Activated naive CD4-positive, alpha-beta T cell treated with anti-CD3 and anti-CD28 coated beads for 36 hours (primary cell): ENCODE data around the gene ELMO2. TPM values are rescaled to one million over a fixed set of nuclear protein-coding genes. Genes with fewer than 3 reads are reported as not detected.

ENCODE experiments used
- CTCF ChIA-PET: fragments of 350-600 bp; sonication (Branson Sonifier 250); formaldehyde crosslinking; loops from one replicate; lab custom pipeline; 2021; ENCODE audit warnings: antibody characterized with exemption; lab: Charles Lee
- DNase-seq: peaks from one replicate; pipeline ENCODE4 v3.0.0-alpha.2; 2020
- H3K27ac Mint-ChIP-seq: one replicate; pipeline ENCODE4 v1.8.0; 2021; ENCODE audit warnings: mild to moderate bottlenecking, mixed read lengths
- H3K27me3 Mint-ChIP-seq: one replicate; pipeline ENCODE4 v1.8.0; 2021; ENCODE audit warnings: low read depth, mixed read lengths
- H3K36me3 Mint-ChIP-seq: one replicate; pipeline ENCODE4 v1.8.0; 2021; ENCODE audit warnings: low read depth, mixed read lengths
- H3K4me1 Mint-ChIP-seq: one replicate; pipeline ENCODE4 v1.8.0; 2021; ENCODE audit warnings: low read depth, mixed read lengths
- H3K4me3 Mint-ChIP-seq: one replicate; pipeline ENCODE4 v1.8.0; 2021; ENCODE audit warnings: mild to moderate bottlenecking, moderate library complexity, mixed read lengths
- H3K9me3 Mint-ChIP-seq: one replicate; pipeline ENCODE4 v1.8.0; 2021; ENCODE audit warnings: mixed read lengths
- intact Hi-C: fragments of 100-400 bp; cut with micrococcal nuclease; formaldehyde crosslinking; loops from one replicate; pipeline ENCODE4 v1.15.1; 2023
- total RNA-seq, 2 experiments: library from RNA; stranded (reverse); gene quantifications; one replicate each; pipeline ENCODE4 v1.2.3, GENCODE V29; 2021

ELMO2 gene
- total RNA-seq, 2 experiments from 2014 or later: 76.8 to 81.0 TPM

DNA sequence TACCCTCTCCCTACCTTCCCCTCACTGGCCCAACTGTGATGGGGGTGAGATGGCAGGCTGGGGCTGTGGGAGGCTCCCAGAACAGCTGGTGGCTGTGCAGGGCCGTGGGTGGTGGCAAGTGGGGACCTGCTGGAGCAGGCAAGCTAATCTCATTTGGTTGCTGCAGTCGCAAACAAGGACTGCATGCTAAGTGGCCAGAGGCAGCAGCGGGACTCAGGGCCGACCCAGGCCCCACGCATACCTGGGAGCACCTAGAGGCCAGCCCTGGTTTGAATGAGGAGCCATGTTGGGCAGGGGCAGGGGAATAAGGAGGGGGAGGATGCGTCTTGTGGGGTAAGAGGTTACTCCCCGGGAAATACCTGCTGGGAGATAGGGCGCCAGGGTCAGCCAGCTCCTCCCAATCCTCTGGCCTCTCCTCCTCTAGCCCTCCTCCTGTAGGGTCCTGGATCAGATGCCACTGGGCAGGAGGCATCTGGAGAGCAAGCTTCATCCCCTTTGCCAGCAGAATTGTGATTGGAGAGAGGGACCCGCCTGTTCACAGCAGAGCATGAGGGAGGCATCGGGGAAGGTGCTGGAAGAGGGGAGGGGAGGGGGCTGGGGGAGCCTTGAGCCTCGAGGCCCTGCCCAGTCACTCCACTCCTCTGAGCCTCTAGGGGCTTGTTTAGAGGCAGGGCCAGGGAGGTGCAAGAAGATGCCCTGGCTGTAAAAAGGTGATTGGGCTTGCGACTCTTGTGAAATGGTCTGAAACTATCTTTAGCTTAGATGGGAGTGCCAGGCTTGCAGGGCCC lies 73.8 kb downstream of the ELMO2 start:
- intact Hi-C loops: no loop called here
- no peak for DNase-seq
- no peak overlapping the region for H3K27ac Mint-ChIP-seq
- H3K4me3 Mint-ChIP-seq: no peak overlapping the region
- no peaks in the 10 kb centered on the region for H3K36me3 Mint-ChIP-seq
- no peaks in the 10 kb centered on the region for H3K4me1 Mint-ChIP-seq
- CTCF ChIA-PET: interaction anchor here (1.5 to 1.6 kb wide), 2 partner anchors 10 to 16 kb away, joined by 4 to 8 read pairs; no protein-coding TSS in a partner anchor
- no peaks in the 10 kb centered on the region for H3K9me3 Mint-ChIP-seq
- H3K27me3 Mint-ChIP-seq: peaks cover 13% of the 10 kb centered on the region

DNA sequence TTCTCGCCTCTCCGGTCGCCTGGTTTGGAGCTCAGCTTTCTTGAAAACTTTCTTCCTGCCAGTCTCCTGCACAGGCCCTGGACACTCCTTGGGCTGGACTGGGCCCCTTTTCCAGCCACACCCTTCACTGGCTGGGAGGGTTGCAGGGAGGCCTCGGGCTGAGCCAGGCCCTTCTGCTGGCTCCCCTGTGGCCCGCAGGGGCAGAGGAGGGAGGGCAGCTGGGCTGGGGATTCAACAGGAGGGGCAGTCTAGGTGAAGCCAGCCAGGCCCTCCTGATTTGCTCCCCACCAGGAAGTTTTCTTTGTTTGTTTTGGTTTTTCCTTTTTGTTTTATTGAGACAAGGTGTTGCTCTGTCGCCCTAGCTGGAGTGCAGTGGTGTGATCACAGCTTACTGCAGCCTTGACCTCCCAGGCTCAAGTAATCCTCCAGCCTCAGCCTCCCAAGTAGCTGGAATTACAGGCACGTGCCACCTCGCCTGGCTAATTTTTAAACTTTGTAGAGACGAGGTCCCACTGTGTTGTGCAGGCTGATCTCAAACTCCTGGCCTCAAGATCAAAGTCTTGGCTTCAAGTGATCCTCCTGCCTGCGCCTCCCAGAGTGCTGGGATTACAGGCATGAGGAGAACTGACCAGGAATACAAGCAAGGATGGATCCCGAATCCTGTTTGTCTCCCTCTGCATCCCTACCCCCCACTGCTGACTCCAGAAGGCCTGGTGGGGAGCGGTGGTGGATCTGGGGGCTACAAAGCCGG lies 74.6 kb downstream of the ELMO2 start:
- no peak overlapping the region for H3K27ac Mint-ChIP-seq
- no peak overlapping the region for H3K4me3 Mint-ChIP-seq
- CTCF ChIA-PET: interaction anchor here (1.5 kb wide), 1 partner anchor 17 kb away, joined by 4 read pairs; no protein-coding TSS in a partner anchor

DNA sequence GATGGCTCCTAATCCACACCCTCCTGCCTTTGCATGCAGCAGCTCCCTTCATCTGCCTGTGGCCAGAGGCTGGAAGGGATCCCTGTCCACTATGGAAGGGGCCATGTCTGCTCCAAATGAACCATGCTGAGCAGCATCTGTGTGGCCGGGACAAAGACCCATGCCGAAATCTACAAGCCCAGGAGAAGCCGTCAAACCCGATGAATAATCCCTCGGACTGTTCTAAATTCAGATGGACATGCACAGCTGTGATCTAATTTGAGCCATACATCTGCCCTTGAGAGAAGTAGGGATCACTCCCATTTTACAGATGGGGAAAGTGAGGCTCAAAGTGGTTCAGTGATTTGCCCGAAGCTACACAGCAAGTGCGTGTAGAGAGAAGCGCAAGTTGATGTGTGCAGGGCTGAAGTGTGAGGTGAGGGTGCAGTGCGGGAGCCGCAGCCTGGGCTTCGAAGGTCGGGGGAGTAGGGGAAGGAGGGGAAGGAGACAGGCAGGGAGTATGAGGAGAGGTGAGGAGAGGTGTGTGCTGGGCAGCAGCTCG lies 75.5 kb downstream of the ELMO2 start:
- intact Hi-C loops: no loop called here
- no peak for DNase-seq
- CTCF ChIA-PET: interaction anchor here (0.6 kb wide), 1 partner anchor 20 kb away, joined by 3 read pairs; no protein-coding TSS in a partner anchor
- Mint-ChIP-seq H3K4me1 (no peaks in the 10 kb centered on the region), H3K27me3 (peaks cover 13% of the 10 kb centered on the region), H3K9me3 (no peaks in the 10 kb centered on the region), H3K4me3 (no peak overlapping the region), H3K36me3 (no peaks in the 10 kb centered on the region), H3K27ac (no peak overlapping the region)

More for the DNA sequence above, 74.6 kb downstream of the ELMO2 start:
- peaks cover 13% of the 10 kb centered on the region for H3K27me3 Mint-ChIP-seq
- H3K36me3 Mint-ChIP-seq: no peaks in the 10 kb centered on the region
- H3K9me3 Mint-ChIP-seq: no peaks in the 10 kb centered on the region
- intact Hi-C loops: no loop called here
- no peak for DNase-seq
- no peaks in the 10 kb centered on the region for H3K4me1 Mint-ChIP-seq

GRCh38 chr20:46330072-46330763 lies 76.2 kb downstream of the ELMO2 start:
- Mint-ChIP-seq H3K9me3 (no peaks in the 10 kb centered on the region), H3K4me3 (no peak overlapping the region), H3K27ac (no peak overlapping the region), H3K4me1 (no peaks in the 10 kb centered on the region), H3K36me3 (no peaks in the 10 kb centered on the region), H3K27me3 (peaks cover 10% of the 10 kb centered on the region)
- CTCF ChIA-PET: interaction anchor here (0.6 kb wide), 1 partner anchor 19 kb away, joined by 3 read pairs; no protein-coding TSS in a partner anchor
- intact Hi-C loops: no loop called here
- DNase-seq: no peak

DNA sequence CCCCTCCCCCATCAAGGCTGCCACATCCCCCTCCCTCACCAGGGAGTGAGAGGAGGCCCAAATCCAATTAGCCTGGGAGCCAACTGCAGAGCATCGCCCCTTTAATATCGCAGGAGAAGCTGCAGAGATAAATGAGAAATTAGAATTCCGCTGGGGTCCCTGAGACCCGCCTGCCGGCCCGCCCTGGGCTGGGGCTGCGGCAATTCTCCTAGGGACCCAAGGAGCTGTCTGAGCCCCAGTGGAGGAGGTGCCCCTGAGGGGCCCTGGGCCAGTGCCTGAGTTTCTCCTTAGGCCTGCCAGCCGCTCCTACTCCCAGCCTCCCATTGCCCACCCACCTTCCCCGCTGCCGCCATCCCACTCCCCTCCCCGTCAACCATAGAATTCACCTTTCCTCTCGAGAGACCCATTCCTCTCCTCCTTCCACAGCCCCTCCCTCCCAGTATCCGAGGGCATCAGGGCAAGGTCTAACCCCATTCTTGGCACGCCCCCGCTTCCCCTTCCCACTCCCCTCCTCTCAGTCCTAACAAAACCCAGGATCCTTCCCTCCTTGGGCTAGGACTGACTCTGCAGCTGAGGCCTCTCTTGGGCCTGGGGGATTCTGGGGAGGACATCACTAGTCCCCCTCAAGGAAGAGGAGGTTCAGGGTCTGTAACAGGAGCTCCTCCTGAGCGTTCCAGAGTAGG lies 78.1 kb downstream of the ELMO2 start:
- Mint-ChIP-seq H3K9me3 (no peaks in the 10 kb centered on the region), H3K4me1 (no peaks in the 10 kb centered on the region), H3K27ac (no peak overlapping the region), H3K36me3 (no peaks in the 10 kb centered on the region), H3K4me3 (no peak overlapping the region), H3K27me3 (peaks cover 8% of the 10 kb centered on the region)
- intact Hi-C loops: no loop called here
- CTCF ChIA-PET: interaction anchor here (0.6 kb wide), 1 partner anchor 343 kb away, joined by 3 read pairs; no protein-coding TSS in a partner anchor
- no peak for DNase-seq

DNA sequence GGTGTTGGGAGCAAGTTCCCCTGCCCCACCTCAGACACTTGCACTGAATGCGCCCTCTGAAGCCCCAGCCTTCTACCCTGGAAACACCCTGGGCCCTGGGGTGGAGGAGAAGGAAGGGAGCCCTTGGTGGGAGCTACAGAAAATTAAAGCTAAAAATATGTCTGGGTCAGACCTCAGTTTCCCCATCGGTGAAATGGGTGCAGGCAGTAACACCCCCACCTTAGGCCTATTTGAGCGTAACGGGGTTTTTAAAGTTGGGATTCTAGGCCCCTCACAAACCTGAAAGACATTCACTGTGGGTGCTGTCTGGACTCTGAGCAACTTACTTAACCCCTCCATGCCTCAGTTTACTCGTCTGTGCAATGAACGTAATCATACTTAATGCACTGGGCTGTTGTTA lies 78.9 kb downstream of the ELMO2 start:
- no peaks in the 10 kb centered on the region for H3K9me3 Mint-ChIP-seq
- peaks cover 10% of the 10 kb centered on the region for H3K27me3 Mint-ChIP-seq
- H3K4me3 Mint-ChIP-seq: no peak overlapping the region
- no peaks in the 10 kb centered on the region for H3K4me1 Mint-ChIP-seq
- intact Hi-C loops: no loop called here
- CTCF ChIA-PET: interaction anchor here (2.5 kb wide), 1 partner anchor 21 kb away, joined by 10 read pairs; no protein-coding TSS in a partner anchor
- H3K27ac Mint-ChIP-seq: no peak overlapping the region
- no peak for DNase-seq
- no peaks in the 10 kb centered on the region for H3K36me3 Mint-ChIP-seq

DNA sequence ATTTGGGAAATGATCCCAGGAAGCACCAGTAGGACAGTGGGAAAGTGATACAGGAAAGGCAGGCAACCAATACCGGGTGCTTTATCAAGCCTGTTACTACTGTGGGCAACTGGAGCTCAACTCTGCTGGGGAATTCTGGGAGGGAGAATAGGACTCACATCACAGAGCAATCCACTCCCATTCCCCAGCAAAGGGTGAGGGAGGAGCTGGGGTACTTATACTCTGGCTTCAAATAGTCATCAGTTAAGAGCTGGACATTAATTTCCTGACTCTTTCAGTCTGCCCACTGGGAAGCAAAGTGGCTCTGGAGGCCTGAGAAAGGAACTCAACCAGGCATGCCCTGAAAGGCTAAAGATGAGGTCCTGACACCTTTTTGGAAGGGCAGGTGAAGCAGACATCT lies 80.6 kb downstream of the ELMO2 start:
- CTCF ChIA-PET: interaction anchor here (0.9 to 2.5 kb wide), 3 partner anchors 19 to 23 kb away, joined by 3 to 10 read pairs (median 5); no protein-coding TSS in a partner anchor
- DNase-seq: no peak

GRCh38 chr20:46324960-46325703 lies 81.3 kb downstream of the ELMO2 start:
- intact Hi-C loops: no loop called here
- no peak overlapping the region for H3K4me3 Mint-ChIP-seq
- H3K27me3 Mint-ChIP-seq: peaks cover 15% of the 10 kb centered on the region
- no peaks in the 10 kb centered on the region for H3K4me1 Mint-ChIP-seq
- no peaks in the 10 kb centered on the region for H3K9me3 Mint-ChIP-seq
- no peak overlapping the region for H3K27ac Mint-ChIP-seq
- peak; percentile 31 for DNase-seq
- H3K36me3 Mint-ChIP-seq: no peaks in the 10 kb centered on the region
- CTCF ChIA-PET: interaction anchor here (0.9 to 2.5 kb wide), 3 partner anchors 18 to 24 kb away, joined by 3 to 10 read pairs (median 5); no protein-coding TSS in a partner anchor

More for the DNA sequence above, 80.6 kb downstream of the ELMO2 start:
- H3K9me3 Mint-ChIP-seq: no peaks in the 10 kb centered on the region
- no peaks in the 10 kb centered on the region for H3K4me1 Mint-ChIP-seq
- H3K36me3 Mint-ChIP-seq: no peaks in the 10 kb centered on the region
- H3K27me3 Mint-ChIP-seq: peaks cover 15% of the 10 kb centered on the region
- no peak overlapping the region for H3K27ac Mint-ChIP-seq
- intact Hi-C loops: no loop called here
- no peak overlapping the region for H3K4me3 Mint-ChIP-seq

DNA sequence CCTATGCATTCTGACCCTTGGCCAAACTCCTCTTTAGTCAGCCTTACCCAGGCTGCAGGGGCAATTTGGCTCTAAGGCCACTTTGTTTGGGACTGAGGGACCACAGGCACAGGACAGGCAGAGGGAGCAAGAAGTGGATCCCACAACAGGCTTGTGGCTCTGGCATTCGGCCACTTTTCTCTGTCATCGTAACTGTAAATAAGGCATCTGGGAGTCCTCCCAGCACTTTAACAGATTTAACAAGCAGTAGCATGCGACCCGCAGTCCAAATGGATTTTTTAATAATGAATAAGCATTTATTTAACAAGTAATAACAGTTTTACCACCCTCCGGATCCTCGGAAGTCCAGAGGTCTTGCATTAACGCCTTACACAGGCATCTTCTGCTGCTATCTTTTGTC lies 82.0 kb downstream of the ELMO2 start:
- Mint-ChIP-seq H3K4me3 (no peak overlapping the region), H3K4me1 (no peaks in the 10 kb centered on the region), H3K36me3 (no peaks in the 10 kb centered on the region), H3K9me3 (no peaks in the 10 kb centered on the region), H3K27me3 (peaks cover 13% of the 10 kb centered on the region), H3K27ac (no peak overlapping the region)
- CTCF ChIA-PET: no interaction called here
- no peak for DNase-seq
- intact Hi-C loops: no loop called here

- no peak for DNase-seq
- CTCF ChIA-PET: interaction anchor here (0.6 to 1.4 kb wide), 2 partner anchors 10 to 948 kb away, joined by 3 to 8 read pairs; no protein-coding TSS in a partner anchor
- no peak overlapping the region for H3K4me3 Mint-ChIP-seq
- no peaks in the 10 kb centered on the region for H3K4me1 Mint-ChIP-seq
- no peak overlapping the region for H3K27ac Mint-ChIP-seq
- H3K27me3 Mint-ChIP-seq: peaks cover 17% of the 10 kb centered on the region
- no peaks in the 10 kb centered on the region for H3K36me3 Mint-ChIP-seq
- intact Hi-C loops: no loop called here
- H3K9me3 Mint-ChIP-seq: no peaks in the 10 kb centered on the region
Measured at GRCh38 chr20:46323557-46323956, 82.9 kb downstream of the ELMO2 start.

DNA sequence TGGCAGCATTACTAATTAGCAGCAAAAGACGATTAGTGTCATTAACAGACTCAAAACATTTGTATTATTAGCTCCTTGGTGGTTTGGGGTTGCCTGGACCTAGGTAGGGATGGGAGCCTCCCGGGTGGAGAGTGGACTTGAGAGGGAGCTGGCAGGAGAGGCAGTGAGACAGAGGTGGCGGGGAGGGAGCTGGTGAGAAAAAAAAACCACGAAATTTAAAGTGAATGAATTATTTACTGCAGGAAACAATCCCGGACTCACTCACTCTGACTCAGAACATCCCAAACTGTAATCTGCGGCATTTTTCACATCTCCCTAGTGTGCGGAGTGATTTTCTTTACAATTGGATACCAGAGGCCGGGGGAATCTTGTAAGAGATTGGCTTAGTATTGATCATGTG lies 83.8 kb downstream of the ELMO2 start:
- Mint-ChIP-seq H3K4me1 (no peaks in the 10 kb centered on the region), H3K36me3 (no peaks in the 10 kb centered on the region), H3K27me3 (peaks cover 17% of the 10 kb centered on the region), H3K9me3 (no peaks in the 10 kb centered on the region), H3K4me3 (no peak overlapping the region), H3K27ac (no peak overlapping the region)
- CTCF ChIA-PET: interaction anchor here (1.4 kb wide), 1 partner anchor 10 kb away, joined by 8 read pairs; no protein-coding TSS in a partner anchor
- DNase-seq: no peak
- intact Hi-C loops: no loop called here
